Measurements from ENCODE around the gene SFXN3. TPM values are rescaled to one million over a fixed set of nuclear protein-coding genes. Genes with fewer than 3 reads are reported as not detected.

SFXN3 gene
- total RNA-seq, 1 experiment from 2014 or later: 16.9 TPM

DNA sequence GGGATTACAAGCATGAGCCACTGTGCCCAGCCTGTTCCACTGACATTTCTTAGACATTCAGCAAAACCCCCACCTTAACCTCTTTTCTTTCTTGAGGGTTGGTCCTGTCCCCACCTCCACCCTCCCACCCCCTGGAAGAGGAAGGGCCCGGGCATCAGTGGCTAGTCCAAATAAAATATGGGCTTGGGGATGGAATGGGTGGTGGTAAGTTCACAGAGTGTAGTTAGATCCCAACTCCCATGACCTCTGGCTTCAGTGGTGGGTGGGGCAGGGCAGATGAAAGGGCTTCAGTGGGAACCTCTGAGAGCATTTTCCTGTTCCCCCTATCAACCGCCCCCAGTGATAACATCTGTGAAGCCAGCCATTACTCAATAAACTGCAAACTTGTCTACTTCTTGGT is 9.8 kb downstream of the SFXN3 start:
- no peaks in the 10 kb centered on the region for H3K27me3 ChIP-seq (replicated peaks; ENCODE audit: insufficient read depth, low read depth, low read length, poor library complexity)

DNA sequence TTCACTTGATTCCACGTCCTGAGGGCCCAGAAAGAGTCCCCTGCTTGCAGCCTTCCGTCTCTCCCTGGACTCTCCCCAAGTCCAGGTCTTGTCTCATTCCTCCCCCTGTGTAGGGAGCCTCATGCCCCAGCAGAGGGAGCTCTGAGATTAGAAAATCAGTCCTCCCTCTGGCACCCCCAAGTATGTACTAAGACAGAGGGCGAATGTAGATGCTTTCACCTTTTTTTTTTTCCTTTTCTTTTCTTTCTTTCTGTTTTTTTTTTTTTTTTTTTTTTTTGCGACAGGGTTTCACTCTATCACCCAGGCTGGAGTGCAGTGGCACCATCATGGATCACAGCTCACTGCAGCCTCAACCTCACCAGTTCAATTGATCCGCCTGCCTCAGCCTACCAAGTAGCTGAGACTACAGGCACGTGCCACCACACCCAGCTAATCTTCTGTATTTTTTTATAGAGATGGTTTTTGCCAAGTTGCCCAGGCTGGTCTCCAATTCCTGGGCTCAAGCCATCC is 10.3 kb downstream of the SFXN3 start:
- Histone ChIP-seq H3K9me3 (ENCODE audit: low read depth, low read length, poor library complexity, severe bottlenecking) (no peaks in the 10 kb centered on the region), H3K4me1 (ENCODE audit: insufficient read depth, low read length, poor library complexity, severe bottlenecking) (peaks cover 24% of the 10 kb centered on the region), H3K36me3 (ENCODE audit: insufficient read depth, low read length, poor library complexity, severe bottlenecking) (no peaks in the 10 kb centered on the region), H3K27me3 (replicated peaks; ENCODE audit: insufficient read depth, low read depth, low read length, poor library complexity) (no peaks in the 10 kb centered on the region), H3K4me3 (ENCODE audit: low read depth, low read length, poor library complexity, severe bottlenecking) (no peak overlapping the region), H3K27ac (ENCODE audit: low read depth, low read length, poor library complexity, severe bottlenecking) (peak overlapping the region; percentile 84)
- intact Hi-C loops (cut with micrococcal nuclease; ENCODE audit: unreplicated experiment): loop anchor here (5.0 kb wide), 1 partner anchor 101 kb away; no protein-coding TSS in a partner anchor
- peak; percentile 91 for DNase-seq (ENCODE audit: low spot score)
- ChIA-PET POLR2A (ENCODE audit: low non-redundant PET) (no interaction called here), CTCF (interaction anchor here (0.7 to 3.5 kb wide), 14 partner anchors 9 to 250 kb away, joined by 3 to 20 read pairs (median 7); no protein-coding TSS in a partner anchor)
- TF ChIP-seq, protein P1, sequence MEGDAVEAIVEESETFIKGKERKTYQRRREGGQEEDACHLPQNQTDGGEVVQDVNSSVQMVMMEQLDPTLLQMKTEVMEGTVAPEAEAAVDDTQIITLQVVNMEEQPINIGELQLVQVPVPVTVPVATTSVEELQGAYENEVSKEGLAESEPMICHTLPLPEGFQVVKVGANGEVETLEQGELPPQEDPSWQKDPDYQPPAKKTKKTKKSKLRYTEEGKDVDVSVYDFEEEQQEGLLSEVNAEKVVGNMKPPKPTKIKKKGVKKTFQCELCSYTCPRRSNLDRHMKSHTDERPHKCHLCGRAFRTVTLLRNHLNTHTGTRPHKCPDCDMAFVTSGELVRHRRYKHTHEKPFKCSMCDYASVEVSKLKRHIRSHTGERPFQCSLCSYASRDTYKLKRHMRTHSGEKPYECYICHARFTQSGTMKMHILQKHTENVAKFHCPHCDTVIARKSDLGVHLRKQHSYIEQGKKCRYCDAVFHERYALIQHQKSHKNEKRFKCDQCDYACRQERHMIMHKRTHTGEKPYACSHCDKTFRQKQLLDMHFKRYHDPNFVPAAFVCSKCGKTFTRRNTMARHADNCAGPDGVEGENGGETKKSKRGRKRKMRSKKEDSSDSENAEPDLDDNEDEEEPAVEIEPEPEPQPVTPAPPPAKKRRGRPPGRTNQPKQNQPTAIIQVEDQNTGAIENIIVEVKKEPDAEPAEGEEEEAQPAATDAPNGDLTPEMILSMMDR (conservative IDR thresholded peaks at IDR 0.05; ENCODE audit: low read depth, low read length): peak; percentile 89
- TF ChIP-seq EZH2 (IDR thresholded peaks at IDR 0.05; ENCODE audit: borderline replicate concordance, low read depth, low read length, poor library complexity, severe bottlenecking): no peak
- BruUV-seq (replicated peaks): no TSS peak

More for the DNA sequence above, 9.8 kb downstream of the SFXN3 start:
- no peaks in the 10 kb centered on the region for H3K36me3 ChIP-seq (ENCODE audit: insufficient read depth, low read length, poor library complexity, severe bottlenecking)
- intact Hi-C loops (cut with micrococcal nuclease; ENCODE audit: unreplicated experiment): loop anchor here (5.0 kb wide), 1 partner anchor 101 kb away; no protein-coding TSS in a partner anchor
- TF ChIP-seq, protein P1 (conservative IDR thresholded peaks at IDR 0.05; ENCODE audit: low read depth, low read length): no peak
- no peak for TF ChIP-seq EZH2 (IDR thresholded peaks at IDR 0.05; ENCODE audit: borderline replicate concordance, low read depth, low read length, poor library complexity, severe bottlenecking)
- no peak overlapping the region for H3K27ac ChIP-seq (ENCODE audit: low read depth, low read length, poor library complexity, severe bottlenecking)
- POLR2A ChIA-PET (ENCODE audit: low non-redundant PET): no interaction called here
- BruUV-seq (replicated peaks): no TSS peak
- peaks cover 24% of the 10 kb centered on the region for H3K4me1 ChIP-seq (ENCODE audit: insufficient read depth, low read length, poor library complexity, severe bottlenecking)
- CTCF ChIA-PET: interaction anchor here (0.7 to 3.5 kb wide), 10 partner anchors 9 to 251 kb away, joined by 3 to 20 read pairs (median 7); no protein-coding TSS in a partner anchor
- H3K4me3 ChIP-seq (ENCODE audit: low read depth, low read length, poor library complexity, severe bottlenecking): no peak overlapping the region
- H3K9me3 ChIP-seq (ENCODE audit: low read depth, low read length, poor library complexity, severe bottlenecking): no peaks in the 10 kb centered on the region
- no peak for DNase-seq (ENCODE audit: low spot score)

DNA sequence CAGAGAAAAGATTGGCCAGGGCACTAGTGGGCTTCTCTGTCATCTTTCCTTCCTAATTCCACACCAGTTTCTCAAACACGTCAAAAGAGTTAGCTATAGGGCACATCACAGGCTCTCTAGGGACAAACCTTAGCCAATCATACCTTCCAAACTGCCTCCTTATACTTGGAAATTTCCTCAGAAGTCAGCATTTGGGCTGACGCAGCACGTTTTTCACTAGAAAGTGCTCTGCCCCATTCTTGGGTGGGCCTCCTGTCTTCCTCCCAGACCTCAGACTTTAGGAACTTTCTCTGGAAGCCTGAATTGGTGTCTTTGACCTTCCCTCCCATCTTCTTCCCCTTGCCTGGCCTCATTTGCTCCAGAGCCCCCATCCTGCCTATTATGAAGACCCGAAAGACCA is 11.1 kb downstream of the SFXN3 start:
- Histone ChIP-seq H3K36me3 (ENCODE audit: insufficient read depth, low read length, poor library complexity, severe bottlenecking) (no peaks in the 10 kb centered on the region), H3K4me3 (ENCODE audit: low read depth, low read length, poor library complexity, severe bottlenecking) (peak overlapping the region; percentile 54), H3K4me1 (ENCODE audit: insufficient read depth, low read length, poor library complexity, severe bottlenecking) (peaks cover 32% of the 10 kb centered on the region), H3K27me3 (replicated peaks; ENCODE audit: insufficient read depth, low read depth, low read length, poor library complexity) (no peaks in the 10 kb centered on the region), H3K9me3 (ENCODE audit: low read depth, low read length, poor library complexity, severe bottlenecking) (no peaks in the 10 kb centered on the region), H3K27ac (ENCODE audit: low read depth, low read length, poor library complexity, severe bottlenecking) (peak overlapping the region; percentile 84)
- TF ChIP-seq, protein P1 (conservative IDR thresholded peaks at IDR 0.05; ENCODE audit: low read depth, low read length): no peak
- TF ChIP-seq EZH2 (IDR thresholded peaks at IDR 0.05; ENCODE audit: borderline replicate concordance, low read depth, low read length, poor library complexity, severe bottlenecking): no peak
- no peak for DNase-seq (ENCODE audit: low spot score)
- BruUV-seq (replicated peaks): no TSS peak
- POLR2A ChIA-PET (ENCODE audit: low non-redundant PET): interaction anchor here (0.6 kb wide), 1 partner anchor 10 kb away, joined by 9 read pairs; no protein-coding TSS in a partner anchor
- intact Hi-C loops (cut with micrococcal nuclease; ENCODE audit: unreplicated experiment): loop anchor here (5.0 kb wide), 1 partner anchor 100 kb away; no protein-coding TSS in a partner anchor
- CTCF ChIA-PET: interaction anchor here (0.8 to 3.5 kb wide), 10 partner anchors 9 to 250 kb away, joined by 3 to 20 read pairs (median 4); no protein-coding TSS in a partner anchor

Measured in A673 (cell line).